Measurements from ENCODE around the gene SEPTIN10.

DNA sequence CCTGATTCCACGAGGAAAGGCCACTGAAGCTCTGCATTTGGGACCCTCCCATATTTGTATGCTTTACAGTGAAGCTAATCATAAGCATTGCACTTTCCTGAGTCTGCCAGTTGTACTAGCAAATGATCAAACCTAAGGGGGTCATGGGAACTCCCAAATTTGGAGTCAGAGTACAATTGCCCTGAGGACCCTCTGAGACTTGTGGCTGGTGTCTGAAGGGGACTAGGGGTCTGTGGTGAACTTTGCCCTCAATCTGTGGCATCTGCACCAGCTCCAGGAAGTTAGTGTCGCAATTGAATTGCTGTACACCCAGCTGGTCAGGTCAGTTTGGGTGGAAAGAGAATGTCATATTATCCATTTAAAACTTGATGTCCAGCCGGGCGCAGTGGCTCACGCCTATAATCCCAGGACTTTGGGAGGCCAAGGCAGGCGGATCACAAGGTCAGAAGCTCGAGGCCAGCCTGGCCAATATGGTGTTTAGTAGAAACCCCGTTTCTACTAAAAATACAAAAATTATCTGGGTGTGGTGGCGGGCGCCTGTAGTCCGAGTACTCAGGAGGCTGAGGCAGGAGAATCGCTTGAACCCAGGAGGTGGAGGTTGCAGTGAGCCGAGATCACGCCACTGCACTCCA is 18.5 kb upstream of the SEPTIN10 start:
- TF ChIP-seq, protein P1, sequence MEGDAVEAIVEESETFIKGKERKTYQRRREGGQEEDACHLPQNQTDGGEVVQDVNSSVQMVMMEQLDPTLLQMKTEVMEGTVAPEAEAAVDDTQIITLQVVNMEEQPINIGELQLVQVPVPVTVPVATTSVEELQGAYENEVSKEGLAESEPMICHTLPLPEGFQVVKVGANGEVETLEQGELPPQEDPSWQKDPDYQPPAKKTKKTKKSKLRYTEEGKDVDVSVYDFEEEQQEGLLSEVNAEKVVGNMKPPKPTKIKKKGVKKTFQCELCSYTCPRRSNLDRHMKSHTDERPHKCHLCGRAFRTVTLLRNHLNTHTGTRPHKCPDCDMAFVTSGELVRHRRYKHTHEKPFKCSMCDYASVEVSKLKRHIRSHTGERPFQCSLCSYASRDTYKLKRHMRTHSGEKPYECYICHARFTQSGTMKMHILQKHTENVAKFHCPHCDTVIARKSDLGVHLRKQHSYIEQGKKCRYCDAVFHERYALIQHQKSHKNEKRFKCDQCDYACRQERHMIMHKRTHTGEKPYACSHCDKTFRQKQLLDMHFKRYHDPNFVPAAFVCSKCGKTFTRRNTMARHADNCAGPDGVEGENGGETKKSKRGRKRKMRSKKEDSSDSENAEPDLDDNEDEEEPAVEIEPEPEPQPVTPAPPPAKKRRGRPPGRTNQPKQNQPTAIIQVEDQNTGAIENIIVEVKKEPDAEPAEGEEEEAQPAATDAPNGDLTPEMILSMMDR (conservative IDR thresholded peaks at IDR 0.05 in 1 of 2, IDR thresholded peaks at IDR 0.05 in 1 of 2; ENCODE audit: low read depth in 1 of 2, low read length in 2 of 2): no peak
- no peak for TF ChIP-seq EZH2 (IDR thresholded peaks at IDR 0.05; ENCODE audit: low read length, missing control alignments)
